Epithelial cell of proximal tubule (primary cell): ENCODE measurements around the gene MYRIP. TPM values are rescaled to one million over a fixed set of nuclear protein-coding genes. Genes with fewer than 3 reads are reported as not detected.

Source experiments
- DNase-seq: peaks from one replicate; pipeline ENCODE4 v3.0.0-alpha.2; 2011; ENCODE audit warnings: low read depth
- H3K4me3 ChIP-seq: 2 replicates; pipeline ENCODE4 v1.5.1; 2011; ENCODE audit warnings: low read depth, mild to moderate bottlenecking, low read length
- CTCF ChIP-seq: conservative IDR thresholded peaks from 2 replicates; pipeline ENCODE4 v1.5.1; 2012; ENCODE audit warnings: low read depth, mild to moderate bottlenecking, low read length
- total RNA-seq: library from RNA; depleted of rRNA; stranded (reverse); fragments of >200 nt; gene quantifications from 2 replicates; pipeline ENCODE4 v1.2.3, GENCODE V29; 2015

The MYRIP gene
- total RNA-seq, 1 donor from 2014 or later = 0.12 TPM

- H3K4me3 ChIP-seq = no peak overlapping the region
- no peak for DNase-seq
- TF ChIP-seq CTCF = no peak
Observed at GRCh38 chr3:39972508-39972907, 163.1 kb downstream of the MYRIP start.

- H3K4me3 ChIP-seq = no peak overlapping the region
- no peak for DNase-seq
- TF ChIP-seq CTCF = no peak
Observed at GRCh38 chr3:39977058-39977794, 167.8 kb downstream of the MYRIP start.

- no peak overlapping the region for H3K4me3 ChIP-seq
- no peak for DNase-seq
- no peak for TF ChIP-seq CTCF
Observed at GRCh38 chr3:39978308-39978707, 168.9 kb downstream of the MYRIP start.

GRCh38 chr3:39980058-39980457, 170.6 kb downstream of the MYRIP start:
- no peak for TF ChIP-seq CTCF
- no peak for DNase-seq
- H3K4me3 ChIP-seq = no peak overlapping the region

GRCh38 chr3:39980781-39981180, 171.4 kb downstream of the MYRIP start:
- no peak overlapping the region for H3K4me3 ChIP-seq
- TF ChIP-seq CTCF = no peak
- no peak for DNase-seq

- TF ChIP-seq CTCF = no peak
- no peak overlapping the region for H3K4me3 ChIP-seq
- no peak for DNase-seq
Observed at GRCh38 chr3:39981547-39982184, 172.3 kb downstream of the MYRIP start.
